IMR-90 (cell line): ENCODE measurements around the gene SYNE2. TPM values are rescaled to one million over a fixed set of nuclear protein-coding genes. Genes with fewer than 3 reads are reported as not detected.

Experiments
- ATAC-seq: fragments of 200-7000 bp; cut with Tn5 transposase; 2 replicates; pipeline ENCODE4 v1.9.1; 2020; ENCODE audit warnings: low read depth, mild to moderate bottlenecking, moderate library complexity
- BruUV-seq: library from RNA; stranded (reverse); fragments of 400-500 nt; replicated peaks from 2 replicates; lab custom pipeline; 2021; lab: Mats Ljungman, UMichigan
- CTCF ChIA-PET: fragments of 300-600 bp; formaldehyde crosslinking; extraction: SDS; loops from one replicate; lab custom pipeline; 2021; ENCODE audit warnings: antibody characterized with exemption; lab: Yijun Ruan, JAX
- POLR2A ChIA-PET: fragments of 300-600 bp; sonication (Branson Sonifier 250); formaldehyde crosslinking; loops from one replicate; lab custom pipeline; 2022; ENCODE audit warnings: antibody characterized with exemption; ENCODE audit not compliant: unreplicated experiment; lab: Charles Lee
- DNase-seq: peaks from one replicate; pipeline ENCODE4 v3.0.0; 2013
- H2AFZ ChIP-seq: replicated peaks from 2 replicates; pipeline ENCODE3; 2013; ENCODE audit warnings: low read length, mild to moderate bottlenecking; ENCODE audit not compliant: poor library complexity
- H2AK5ac ChIP-seq: 2 replicates; pipeline ENCODE4 v1.6.1; 2013; ENCODE audit warnings: low read depth, low read length, inconsistent platforms
- H2AK9ac ChIP-seq: replicated peaks from 2 replicates; pipeline ENCODE3; 2013; ENCODE audit warnings: mild to moderate bottlenecking, low read depth, low read length, moderate library complexity; ENCODE audit not compliant: poor library complexity
- H2BK120ac ChIP-seq: 2 replicates; pipeline ENCODE4 v1.6.1; 2013; ENCODE audit warnings: low read depth, low read length, inconsistent platforms
- H2BK15ac ChIP-seq: 3 replicates; pipeline ENCODE4 v1.6.1; 2013; ENCODE audit warnings: low read depth, low read length, inconsistent platforms
- H2BK20ac ChIP-seq: 2 replicates; pipeline ENCODE4 v1.6.1; 2013; ENCODE audit warnings: low read depth, mild to moderate bottlenecking, inconsistent platforms, low read length, moderate library complexity
- H2BK5ac ChIP-seq: 2 replicates; pipeline ENCODE4 v1.6.1; 2013; ENCODE audit warnings: mild to moderate bottlenecking, low read depth, low read length, inconsistent platforms; ENCODE audit not compliant: poor library complexity, severe bottlenecking
- H3K14ac ChIP-seq: replicated peaks from 2 replicates; pipeline ENCODE4 v1.6.1; 2013; ENCODE audit warnings: low read depth, low read length, inconsistent platforms
- H3K18ac ChIP-seq: 2 replicates; pipeline ENCODE4 v1.6.1; 2013; ENCODE audit warnings: low read depth, low read length, control low read depth
- H3K23ac ChIP-seq: 2 replicates; pipeline ENCODE4 v1.6.1; 2013; ENCODE audit warnings: low read depth, low read length, inconsistent platforms
- H3K27ac ChIP-seq: 2 replicates; pipeline ENCODE4 v1.5.1; 2013; ENCODE audit warnings: mild to moderate bottlenecking, control low read depth, low read length; ENCODE audit not compliant: insufficient read depth
- H3K27me3 ChIP-seq: 2 replicates; pipeline ENCODE4 v1.6.1; 2013; ENCODE audit warnings: low read length; ENCODE audit not compliant: control insufficient read depth, insufficient read depth
- H3K36me3 ChIP-seq: 2 replicates; pipeline ENCODE4 v1.6.1; 2013; ENCODE audit warnings: low read length, mixed read lengths; ENCODE audit not compliant: control insufficient read depth, insufficient read depth
- H3K4ac ChIP-seq: 2 replicates; pipeline ENCODE4 v1.6.1; 2013; ENCODE audit warnings: low read depth, low read length, inconsistent platforms
- H3K4me1 ChIP-seq: 2 replicates; pipeline ENCODE4 v1.6.1; 2013; ENCODE audit warnings: low read length, mixed read lengths; ENCODE audit not compliant: control insufficient read depth, insufficient read depth
- H3K4me2 ChIP-seq: 2 replicates; pipeline ENCODE4 v1.6.1; 2013; ENCODE audit warnings: low read depth, mild to moderate bottlenecking, control low read depth, low read length, moderate library complexity
- H3K4me3 ChIP-seq: 2 replicates; pipeline ENCODE4 v1.5.1; 2013; ENCODE audit warnings: low read depth, mild to moderate bottlenecking, control low read depth, low read length, moderate library complexity; ENCODE audit not compliant: insufficient read depth
- H3K56ac ChIP-seq: 2 replicates; pipeline ENCODE4 v1.6.1; 2013; ENCODE audit warnings: low read length, inconsistent platforms; ENCODE audit not compliant: insufficient read depth; ENCODE audit errors: extremely low read depth
- H3K79me1 ChIP-seq, 2 experiments: 2 replicates each; pipeline ENCODE4 v1.6.1; 2013; ENCODE audit warnings: low read length in 2 of 2, inconsistent platforms in 1 of 2, low read depth in 1 of 2
- H3K9ac ChIP-seq: 2 replicates; pipeline ENCODE4 v1.6.1; 2013; ENCODE audit warnings: low read depth, low read length, control low read depth
- H3K9me1 ChIP-seq: 2 replicates; pipeline ENCODE4 v1.6.1; 2013; ENCODE audit warnings: low read length, inconsistent platforms; ENCODE audit not compliant: insufficient read depth
- H3K9me3 ChIP-seq: 2 replicates; pipeline ENCODE4 v1.6.1; 2013; ENCODE audit warnings: low read length; ENCODE audit not compliant: control insufficient read depth, insufficient read depth
- H4K20me1 ChIP-seq: 2 replicates; pipeline ENCODE4 v1.6.1; 2013; ENCODE audit warnings: low read length, inconsistent platforms; ENCODE audit not compliant: insufficient read depth
- H4K5ac ChIP-seq: 2 replicates; pipeline ENCODE4 v1.6.1; 2013; ENCODE audit warnings: mild to moderate bottlenecking, low read depth, low read length, control low read depth
- H4K8ac ChIP-seq, 2 experiments: 2 replicates each; pipeline ENCODE4 v1.6.1; 2013; ENCODE audit warnings: low read depth in 2 of 2, low read length in 2 of 2, control low read depth in 1 of 2, inconsistent platforms in 1 of 2
- H4K91ac ChIP-seq: 2 replicates; pipeline ENCODE4 v1.6.1; 2013; ENCODE audit warnings: low read depth, low read length, inconsistent platforms; ENCODE audit not compliant: insufficient read depth
- BHLHE40 ChIP-seq: fragments of 150-350 bp; IDR thresholded peaks from 2 replicates; pipeline ENCODE4 v1.6.1; 2016; ENCODE audit warnings: mild to moderate bottlenecking, low read depth, low read length
- CEBPB ChIP-seq: IDR thresholded peaks from 2 replicates; pipeline ENCODE4 v1.6.1; 2012; ENCODE audit warnings: low read depth, low read length, improper control_type of control experiment
- CHD1 ChIP-seq: IDR thresholded peaks from 2 replicates; pipeline ENCODE4 v1.6.1; 2012; ENCODE audit warnings: low read depth, low read length, improper control_type of control experiment
- FOS ChIP-seq: fragments of 150-350 bp; IDR thresholded peaks from 2 replicates; pipeline ENCODE4 v1.6.1; 2016; ENCODE audit warnings: low read depth, low read length
- MAFK ChIP-seq: IDR thresholded peaks from 2 replicates; pipeline ENCODE4 v1.6.1; 2012; ENCODE audit warnings: low read depth, low read length, improper control_type of control experiment
- MAZ ChIP-seq: IDR thresholded peaks from 2 replicates; pipeline ENCODE4 v1.6.1; 2012; ENCODE audit warnings: low read depth, mild to moderate bottlenecking, low read length, improper control_type of control experiment, moderate library complexity, borderline replicate concordance
- MXI1 ChIP-seq: IDR thresholded peaks from 2 replicates; pipeline ENCODE4 v1.6.1; 2012; ENCODE audit warnings: low read depth, mild to moderate bottlenecking, low read length, moderate library complexity, borderline replicate concordance
- NFE2L2 ChIP-seq: fragments of 150-350 bp; IDR thresholded peaks from 2 replicates; pipeline ENCODE4 v1.6.1; 2016; ENCODE audit warnings: low read depth, mild to moderate bottlenecking, low read length
- POLR2A ChIP-seq: IDR thresholded peaks from 2 replicates; pipeline ENCODE4 v1.6.1; 2012; ENCODE audit warnings: mild to moderate bottlenecking, low read depth, low read length
- RAD21 ChIP-seq: IDR thresholded peaks from 2 replicates; pipeline ENCODE4 v1.6.1; 2012; ENCODE audit warnings: low read length, improper control_type of control experiment
- RCOR1 ChIP-seq: IDR thresholded peaks from 2 replicates; pipeline ENCODE4 v1.6.1; 2012; ENCODE audit warnings: mild to moderate bottlenecking, low read length, improper control_type of control experiment; ENCODE audit not compliant: insufficient replicate concordance
- RFX5 ChIP-seq: IDR thresholded peaks from 2 replicates; pipeline ENCODE4 v1.8.0; 2012; ENCODE audit warnings: low read depth, mild to moderate bottlenecking, low read length, moderate library complexity
- SMC3 ChIP-seq: fragments of 150-350 bp; IDR thresholded peaks from 2 replicates; pipeline ENCODE4 v1.6.1; 2016; ENCODE audit warnings: low read depth, mild to moderate bottlenecking, antibody characterized with exemption, low read length, moderate library complexity
- USF2 ChIP-seq: fragments of 150-350 bp; IDR thresholded peaks from 2 replicates; pipeline ENCODE4 v1.6.1; 2017; ENCODE audit warnings: mild to moderate bottlenecking, antibody characterized with exemption, low read length, low read depth
- WGBS, 2 experiments: methylation state at CpG; one replicate each; pipeline versions ENCODE4 v1.1.5 to v1.1.7; 2013; ENCODE audit warnings: missing lambda C conversion rate in 2 of 2; ENCODE audit not compliant: insufficient read length in 1 of 2; ENCODE audit errors: extremely low coverage in 2 of 2; 5-methylcytosine and 5-hydroxymethylcytosine counted together
- dilution Hi-C: fragments of 300-500 bp; cut with HindIII; formaldehyde crosslinking; loops from one replicate; pipeline ENCODE4 v1.14.3; 2018; ENCODE audit warnings: low sequenced_read_pairs; ENCODE audit not compliant: unreplicated experiment
- in situ Hi-C: fragments of 300-500 bp; cut with MboI; formaldehyde crosslinking; loops from 3 replicates; pipeline ENCODE4 v1.14.3; 2019; ENCODE audit warnings: low sequenced_read_pairs, inconsistent platforms, mixed read lengths
- intact Hi-C: fragments of 100-400 bp; cut with micrococcal nuclease; formaldehyde crosslinking; loops from 2 replicates; pipeline ENCODE4 v1.10.0; 2022
- polyA plus RNA-seq, 3 experiments: library from polyadenylated mRNA; depleted of rRNA; stranded (reverse); fragments of >200 nt; gene quantifications; 2 replicates each; pipeline ENCODE4 v1.2.3, GENCODE V29; 2012; ENCODE audit warnings: low replicate concordance in 1 of 3
- total RNA-seq: library from RNA; depleted of rRNA; stranded (reverse); fragments of >200 nt; gene quantifications from 2 replicates; pipeline ENCODE4 v1.2.3, GENCODE V29; 2012
- TF ChIP-seq, protein P1 (sequence below): conservative IDR thresholded peaks from 2 replicates; pipeline ENCODE4 v1.5.1; 2012; ENCODE audit warnings: mild to moderate bottlenecking, low read depth, low read length, improper control_type of control experiment
- TF ChIP-seq, protein P2 (sequence below): fragments of 150-350 bp; IDR thresholded peaks from 2 replicates; pipeline ENCODE4 v1.6.1; 2016; ENCODE audit warnings: low read depth, mild to moderate bottlenecking, low read length, moderate library complexity, borderline replicate concordance

The SYNE2 gene
- total and polyA plus RNA-seq, 2 of the 4 experiments (the other 2 are of a cell fraction) = 5.2 to 28.9 TPM

- Histone ChIP-seq H2AFZ (no peak overlapping the region), H4K20me1 (no peaks in the 10 kb centered on the region), H4K8ac (no peak overlapping the region), H3K4me2 (no peak overlapping the region), H3K27me3 (no peaks in the 10 kb centered on the region), H3K23ac (no peak overlapping the region), H2BK20ac (no peak overlapping the region), H3K18ac (no peak overlapping the region), H3K79me1 (no peaks in the 10 kb centered on the region), H3K9ac (no peak overlapping the region), H3K4me1 (no peaks in the 10 kb centered on the region), H3K27ac (no peak overlapping the region), H3K9me1 (no peaks in the 10 kb centered on the region; the same call in 1 of the 2 replicates), H2BK120ac (no peak overlapping the region), H3K14ac (no peak overlapping the region), H3K56ac (no peak overlapping the region), H2AK9ac (no peak overlapping the region), H3K4me3 (no peak overlapping the region), H2AK5ac (no peak overlapping the region), H4K91ac (no peak overlapping the region), H3K9me3 (no peaks in the 10 kb centered on the region), H4K5ac (no peak overlapping the region), H3K4ac (no peak overlapping the region), H2BK5ac (no peak overlapping the region), H2BK15ac (no peak overlapping the region), H3K36me3 (peaks cover 1% of the 10 kb centered on the region; the same call in 1 of the 2 replicates)
- ChIA-PET CTCF (no interaction called here), POLR2A (no interaction called here)
- in situ Hi-C loops (no loop called here), dilution Hi-C loops (no loop called here), intact Hi-C loops (no loop called here)
- no TSS peak for BruUV-seq
- TF ChIP-seq NFE2L2 (no peak), CEBPB (no peak), BHLHE40 (no peak), SMC3 (no peak), POLR2A (no peak), RFX5 (no peak), CHD1 (no peak), RCOR1 (no peak), RAD21 (no peak), FOS (no peak), MXI1 (no peak), USF2 (no peak), MAFK (no peak), MAZ (no peak)
- TF ChIP-seq, protein P1, sequence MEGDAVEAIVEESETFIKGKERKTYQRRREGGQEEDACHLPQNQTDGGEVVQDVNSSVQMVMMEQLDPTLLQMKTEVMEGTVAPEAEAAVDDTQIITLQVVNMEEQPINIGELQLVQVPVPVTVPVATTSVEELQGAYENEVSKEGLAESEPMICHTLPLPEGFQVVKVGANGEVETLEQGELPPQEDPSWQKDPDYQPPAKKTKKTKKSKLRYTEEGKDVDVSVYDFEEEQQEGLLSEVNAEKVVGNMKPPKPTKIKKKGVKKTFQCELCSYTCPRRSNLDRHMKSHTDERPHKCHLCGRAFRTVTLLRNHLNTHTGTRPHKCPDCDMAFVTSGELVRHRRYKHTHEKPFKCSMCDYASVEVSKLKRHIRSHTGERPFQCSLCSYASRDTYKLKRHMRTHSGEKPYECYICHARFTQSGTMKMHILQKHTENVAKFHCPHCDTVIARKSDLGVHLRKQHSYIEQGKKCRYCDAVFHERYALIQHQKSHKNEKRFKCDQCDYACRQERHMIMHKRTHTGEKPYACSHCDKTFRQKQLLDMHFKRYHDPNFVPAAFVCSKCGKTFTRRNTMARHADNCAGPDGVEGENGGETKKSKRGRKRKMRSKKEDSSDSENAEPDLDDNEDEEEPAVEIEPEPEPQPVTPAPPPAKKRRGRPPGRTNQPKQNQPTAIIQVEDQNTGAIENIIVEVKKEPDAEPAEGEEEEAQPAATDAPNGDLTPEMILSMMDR = no peak
- TF ChIP-seq, protein P2, sequence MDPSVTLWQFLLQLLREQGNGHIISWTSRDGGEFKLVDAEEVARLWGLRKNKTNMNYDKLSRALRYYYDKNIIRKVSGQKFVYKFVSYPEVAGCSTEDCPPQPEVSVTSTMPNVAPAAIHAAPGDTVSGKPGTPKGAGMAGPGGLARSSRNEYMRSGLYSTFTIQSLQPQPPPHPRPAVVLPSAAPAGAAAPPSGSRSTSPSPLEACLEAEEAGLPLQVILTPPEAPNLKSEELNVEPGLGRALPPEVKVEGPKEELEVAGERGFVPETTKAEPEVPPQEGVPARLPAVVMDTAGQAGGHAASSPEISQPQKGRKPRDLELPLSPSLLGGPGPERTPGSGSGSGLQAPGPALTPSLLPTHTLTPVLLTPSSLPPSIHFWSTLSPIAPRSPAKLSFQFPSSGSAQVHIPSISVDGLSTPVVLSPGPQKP = no peak
- no peak for DNase-seq
- ATAC-seq = no peak
- WGBS, 2 experiments = no CpG with 5 or more reads among the region's 2 CpGs
These were observed 266.1 kb downstream of the SYNE2 start for GRCh38 chr14:64118892-64119291.
